H1 (cell line): Measurements from ENCODE around the gene ABHD12B. TPM values are rescaled to one million over a fixed set of nuclear protein-coding genes. Genes with fewer than 3 reads are reported as not detected.

Experiments used
- CTCF ChIA-PET: fragments of 300-600 bp; sonication (Branson Sonifier 250); formaldehyde crosslinking; loops from one replicate; lab custom pipeline; 2021; ENCODE audit not compliant: partially characterized antibody; lab: Charles Lee
- POLR2A ChIA-PET: fragments of 300-600 bp; sonication (Branson Sonifier 250); formaldehyde crosslinking; loops from one replicate; lab custom pipeline; 2021; ENCODE audit warnings: inconsistent platforms; ENCODE audit not compliant: partially characterized antibody; lab: Charles Lee
- DNase-seq, 2 experiments: peaks; one replicate each; pipeline versions ENCODE4 v3.0.0 to v3.0.0-alpha.2; 2010 to 2022; ENCODE audit warnings: low spot score in 2 of 2, low read depth in 1 of 2, mixed read lengths in 1 of 2
- FAIRE-seq: peaks from 2 replicates; lab custom pipeline; 2011; peaks lifted over from hg19 to GRCh38; lab: Jason Lieb, UNC
- H2AFZ ChIP-seq: 2 replicates; pipeline ENCODE4 v1.8.1; 2012; ENCODE audit warnings: low read length, inconsistent platforms
- H2AK5ac ChIP-seq: 2 replicates; pipeline ENCODE4 v1.6.1; 2013; ENCODE audit warnings: low read depth, low read length
- H2BK120ac ChIP-seq: replicated peaks from 2 replicates; pipeline ENCODE3; 2013; ENCODE audit warnings: low read depth, low read length, inconsistent platforms
- H2BK12ac ChIP-seq: 2 replicates; pipeline ENCODE4 v1.6.1; 2013; ENCODE audit warnings: low read depth, low read length
- H2BK15ac ChIP-seq: 2 replicates; pipeline ENCODE4 v1.6.1; 2013; ENCODE audit warnings: low read length
- H2BK20ac ChIP-seq: 2 replicates; pipeline ENCODE4 v1.6.1; 2013; ENCODE audit warnings: low read length
- H2BK5ac ChIP-seq: 2 replicates; pipeline ENCODE4 v1.6.1; 2013; ENCODE audit warnings: low read depth, low read length
- H3K14ac ChIP-seq: 2 replicates; pipeline ENCODE4 v1.6.1; 2013; ENCODE audit warnings: inconsistent platforms; ENCODE audit not compliant: insufficient read length
- H3K18ac ChIP-seq: 2 replicates; pipeline ENCODE4 v1.6.1; 2013; ENCODE audit warnings: low read length; ENCODE audit errors: extremely low read depth
- H3K23ac ChIP-seq: 2 replicates; pipeline ENCODE4 v1.6.1; 2013; ENCODE audit warnings: inconsistent platforms; ENCODE audit not compliant: insufficient read length
- H3K23me2 ChIP-seq: 2 replicates; pipeline ENCODE4 v1.6.1; 2013; ENCODE audit warnings: low read depth, low read length
- H3K27ac ChIP-seq: 2 replicates; pipeline ENCODE4 v1.6.1; 2011; ENCODE audit warnings: low read depth, low read length, inconsistent platforms
- H3K27me3 ChIP-seq, 4 experiments: replicated peaks in 1 of 4; 1 replicate in 1 of 4; 2 replicates in 3 of 4; pipeline versions ENCODE4 v1.6.1 to v1.8.1; 2011 to 2013; ENCODE audit warnings: low read length in 3 of 4, mild to moderate bottlenecking in 3 of 4, inconsistent platforms in 2 of 4, mixed read lengths in 2 of 4, moderate library complexity in 1 of 4; ENCODE audit not compliant: control insufficient read depth in 3 of 4, insufficient read depth in 3 of 4; ENCODE audit errors: extremely low read depth in 1 of 4
- H3K36me3 ChIP-seq, 4 experiments: 2 replicates each; pipeline versions ENCODE4 v1.6.1 to v1.8.1; 2011 to 2013; ENCODE audit warnings: mild to moderate bottlenecking in 4 of 4, low read length in 3 of 4, moderate library complexity in 2 of 4, control low read depth in 1 of 4, inconsistent platforms in 1 of 4; ENCODE audit not compliant: insufficient read depth in 4 of 4, control insufficient read depth in 2 of 4
- H3K4ac ChIP-seq: replicated peaks from 2 replicates; pipeline ENCODE3; 2013; ENCODE audit warnings: low read length, low read depth, mixed read lengths, inconsistent platforms; ENCODE audit not compliant: insufficient read length
- H3K4me1 ChIP-seq, 4 experiments: replicated peaks in 1 of 4; 1 replicate in 1 of 4; 2 replicates in 3 of 4; pipeline versions ENCODE4 v1.6.1 to v1.8.1; 2011 to 2013; ENCODE audit warnings: low read length in 3 of 4, inconsistent platforms in 2 of 4, mixed read lengths in 1 of 4; ENCODE audit not compliant: insufficient read depth in 4 of 4, control insufficient read depth in 3 of 4
- H3K4me2 ChIP-seq, 2 experiments: 2 replicates each; pipeline versions ENCODE4 v1.6.1 to v1.8.1; 2011 to 2013; ENCODE audit warnings: low read depth in 2 of 2, low read length in 2 of 2, control low read depth in 1 of 2, inconsistent platforms in 1 of 2, mild to moderate bottlenecking in 1 of 2; ENCODE audit not compliant: insufficient read depth in 1 of 2
- H3K4me3 ChIP-seq, 4 experiments: fragments of 200-600, 300-600 bp in 1 of 4; sonication (generic), shearing (Covaris generic), sonication (Bioruptor Twin) in 1 of 4; 2 replicates each; pipeline versions ENCODE4 v1.5.1 to v1.8.1; 2011 to 2016; ENCODE audit warnings: low read length in 4 of 4, low read depth in 3 of 4, control low read depth in 2 of 4, inconsistent platforms in 2 of 4, mild to moderate bottlenecking in 2 of 4, mixed read lengths in 1 of 4, moderate library complexity in 1 of 4; ENCODE audit not compliant: insufficient read depth in 2 of 4; ENCODE audit errors: extremely low read depth in 1 of 4
- H3K56ac ChIP-seq: replicated peaks from 2 replicates; pipeline ENCODE3; 2013; ENCODE audit warnings: low read depth, mild to moderate bottlenecking, mixed read lengths, low read length, inconsistent platforms; ENCODE audit not compliant: insufficient read length
- H3K79me1 ChIP-seq: 2 replicates; pipeline ENCODE4 v1.6.1; 2013; ENCODE audit warnings: low read depth, low read length, control low read depth
- H3K79me2 ChIP-seq, 2 experiments: 2 replicates each; pipeline versions ENCODE4 v1.6.1 to v1.8.1; 2012 to 2013; ENCODE audit warnings: low read length in 2 of 2, mild to moderate bottlenecking in 2 of 2, inconsistent platforms in 1 of 2; ENCODE audit not compliant: insufficient read depth in 2 of 2, control insufficient read depth in 1 of 2
- H3K9ac ChIP-seq, 4 experiments: replicated peaks in 1 of 4; 1 replicate in 1 of 4; 2 replicates in 3 of 4; pipeline versions ENCODE4 v1.6.1 to v1.8.1; 2011 to 2013; ENCODE audit warnings: low read depth in 3 of 4, low read length in 3 of 4, control low read depth in 2 of 4, mild to moderate bottlenecking in 2 of 4, moderate library complexity in 2 of 4, inconsistent platforms in 1 of 4; ENCODE audit errors: extremely low read depth in 1 of 4
- H3K9me3 ChIP-seq, 2 experiments: 2 replicates each; pipeline versions ENCODE4 v1.6.1 to v1.8.1; 2012 to 2013; ENCODE audit warnings: mild to moderate bottlenecking in 2 of 2, moderate library complexity in 2 of 2, control low read depth in 1 of 2, inconsistent platforms in 1 of 2, low read depth in 1 of 2, low read length in 1 of 2, mixed read lengths in 1 of 2; ENCODE audit not compliant: insufficient read depth in 2 of 2
- H4K20me1 ChIP-seq, 2 experiments: replicated peaks in 1 of 2; 2 replicates each; pipeline versions ENCODE3 to v1.8.1; 2011 to 2013; ENCODE audit warnings: inconsistent platforms in 2 of 2, low read length in 2 of 2, mild to moderate bottlenecking in 1 of 2; ENCODE audit not compliant: insufficient read depth in 2 of 2, control insufficient read depth in 1 of 2
- H4K5ac ChIP-seq: 2 replicates; pipeline ENCODE4 v1.6.1; 2013; ENCODE audit warnings: low read length, low read depth, mixed read lengths, inconsistent platforms; ENCODE audit not compliant: insufficient read length
- H4K8ac ChIP-seq: 2 replicates; pipeline ENCODE4 v1.8.0; 2013; ENCODE audit warnings: mild to moderate bottlenecking, moderate library complexity, low read length, inconsistent platforms; ENCODE audit not compliant: insufficient read depth; ENCODE audit errors: extremely low read depth
- H4K91ac ChIP-seq: replicated peaks from 2 replicates; pipeline ENCODE3; 2013; ENCODE audit warnings: low read length, mixed read lengths, inconsistent platforms; ENCODE audit not compliant: insufficient read length
- USF2 ChIP-seq: IDR thresholded peaks from 2 replicates; pipeline ENCODE4 v1.6.1; 2011; ENCODE audit warnings: low read length, improper control_type of control experiment
- WGBS, 2 experiments: shearing (Covaris generic) in 1 of 2; methylation state at CpG; one replicate each; pipeline versions ENCODE4 v1.1.6 to v1.1.7; 2013 to 2015; ENCODE audit warnings: low lambda C conversion rate in 2 of 2, mixed read lengths in 2 of 2, inconsistent platforms in 1 of 2, low coverage in 1 of 2, missing lambda C conversion rate in 1 of 2; ENCODE audit not compliant: insufficient replicate concordance in 2 of 2, insufficient coverage in 1 of 2, insufficient read length in 1 of 2; ENCODE audit errors: extremely low coverage in 1 of 2, missing lambda C conversion rate in 1 of 2; 5-methylcytosine and 5-hydroxymethylcytosine counted together
- polyA plus RNA-seq, 7 experiments: library from polyadenylated mRNA; depleted of rRNA in 3 of 7; stranded (reverse) in 5 of 7; unstranded in 2 of 7; fragments of >200 nt in 5 of 7; fragments of 200-250 nt in 2 of 7; gene quantifications; 1 replicate in 5 of 7; 2 replicates in 1 of 7; 4 replicates in 1 of 7; pipeline versions ENCODE4 v1.2.1 to v1.2.3, GENCODE V29; 2011 to 2013; ENCODE audit warnings: missing spikeins in 2 of 7, mixed read lengths in 2 of 7
- total RNA-seq: library from RNA; stranded (reverse); fragmentation: NEBNext Ultra II Directional; extraction: Animal tissue kit (Norgen Biotek cat#: 25700); gene quantifications from 2 replicates; pipeline ENCODE4 v1.2.1, GENCODE V29; 2021

Gene ABHD12B
- total and polyA plus RNA-seq, 2 of the 8 experiments (the other 6 are each of a cell fraction or from before 2014, with no cell fraction given), result 4.0 to 102 TPM

- H3K79me1 ChIP-seq, result no peaks in the 10 kb centered on the region
- peaks cover 0 to 10% (median 9%) of the 10 kb centered on the region in 4 experiments; a peak in 5 of 7 replicates for H3K27me3 ChIP-seq
- H3K23me2 ChIP-seq, result no peaks in the 10 kb centered on the region
- H3K4me3 ChIP-seq, result no peak overlapping the region
- H2AK5ac ChIP-seq, result no peak overlapping the region
- H3K14ac ChIP-seq, result no peak overlapping the region
- no peak overlapping the region for H4K91ac ChIP-seq
- TF ChIP-seq USF2, result no peak
- H3K4me1 ChIP-seq, result no peaks in the 10 kb centered on the region; a peak in 1 of 7 replicates
- POLR2A ChIA-PET, result no interaction called here
- H3K4me2 ChIP-seq, result no peak overlapping the region
- H4K8ac ChIP-seq, result no peak overlapping the region; the same call in 1 of the 2 replicates
- no peak overlapping the region for H3K18ac ChIP-seq
- no peak overlapping the region for H3K4ac ChIP-seq
- H3K79me2 ChIP-seq, result no peaks in the 10 kb centered on the region
- no peak overlapping the region for H4K5ac ChIP-seq
- 91% methylated on average over 10 of the region's 10 CpGs; no CpG with 5 or more reads in 1 of the 2 experiments for WGBS, 2 experiments
- no peaks in the 10 kb centered on the region for H3K9me3 ChIP-seq
- no peaks in the 10 kb centered on the region for H3K36me3 ChIP-seq
- no peak overlapping the region for H3K9ac ChIP-seq
- H2BK20ac ChIP-seq, result no peak overlapping the region
- no peaks in the 10 kb centered on the region for H4K20me1 ChIP-seq
- no peak overlapping the region for H2AFZ ChIP-seq
- no peak for FAIRE-seq
- no peak overlapping the region for H2BK12ac ChIP-seq
- CTCF ChIA-PET, result interaction anchor here (1.1 to 3.3 kb wide), 4 partner anchors 8 to 61 kb away, joined by 3 to 19 read pairs (median 8); no protein-coding TSS in a partner anchor
- no peak overlapping the region for H2BK120ac ChIP-seq
- H3K27ac ChIP-seq, result no peak overlapping the region
- no peak overlapping the region for H2BK5ac ChIP-seq
- no peak overlapping the region for H3K23ac ChIP-seq
- H3K56ac ChIP-seq, result no peak overlapping the region
- DNase-seq, result no peak
- no peak overlapping the region for H2BK15ac ChIP-seq
Observed at GRCh38 chr14:50837271-50837670, 34.6 kb upstream of the ABHD12B start.
